ENCODE measurements around the gene ATP5IF1. TPM values are rescaled to one million over a fixed set of nuclear protein-coding genes. Genes with fewer than 3 reads are reported as not detected.

ATP5IF1 gene
- total and polyA plus RNA-seq, 9 of the 15 experiments (the other 6 are each of a cell fraction or from before 2014, with no cell fraction given): 292 to 1,422 (median 388) TPM

DNA sequence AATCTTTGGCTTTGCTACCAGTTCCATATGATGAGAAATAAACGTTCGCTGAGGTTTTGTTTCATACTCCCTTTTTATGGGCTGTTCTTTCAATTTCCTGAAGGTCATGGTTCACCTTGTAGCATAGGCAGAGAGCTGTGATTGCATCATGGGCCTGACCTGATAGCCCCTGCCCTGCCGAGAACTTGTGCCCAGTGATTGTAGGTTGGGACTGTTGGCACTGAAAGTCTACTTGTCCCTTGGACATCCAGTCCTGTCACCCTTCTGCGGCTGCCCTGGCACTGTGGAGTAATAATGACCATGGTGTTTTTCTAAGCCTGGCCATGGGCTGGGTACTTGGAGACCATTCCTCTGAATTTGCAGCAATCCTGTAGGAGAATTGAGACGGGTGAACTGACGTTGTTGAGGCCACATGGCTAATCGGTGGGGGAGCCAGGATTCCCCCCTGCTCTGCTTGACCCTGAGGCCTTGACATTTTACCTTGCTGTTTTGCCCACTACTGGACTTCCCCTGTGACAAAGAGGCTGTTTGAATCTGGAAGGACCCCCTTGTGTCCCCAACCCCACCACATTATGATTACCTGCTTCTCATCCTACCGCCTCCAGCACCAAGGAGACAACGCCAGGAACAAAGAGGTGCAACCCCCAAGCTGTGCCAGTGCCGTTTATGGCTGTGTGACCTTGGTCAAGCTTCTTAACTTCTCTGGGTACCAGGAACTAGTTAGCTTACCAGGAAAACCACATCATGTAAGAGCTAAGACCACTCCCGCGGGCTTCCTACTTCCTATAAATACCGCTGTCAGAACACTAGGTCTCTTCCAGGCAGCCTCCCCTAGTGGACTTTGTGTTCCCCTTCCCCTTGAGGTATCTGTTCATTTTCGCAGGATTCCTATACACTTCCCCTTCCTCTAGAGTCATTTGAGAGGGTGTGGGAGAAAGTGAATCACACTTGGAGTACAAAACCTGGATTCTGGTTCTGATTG is 46.8 kb downstream of the ATP5IF1 start:
- Histone ChIP-seq H3K36me3 (ENCODE audit: control insufficient read depth, insufficient read depth, low read length) (peaks cover 48% of the 10 kb centered on the region), H3K27me3 (ENCODE audit: control insufficient read depth in 2 of 2, insufficient read depth in 2 of 2, low read length in 2 of 2) (no peaks in the 10 kb centered on the region), H3K79me2 (ENCODE audit: control insufficient read depth, insufficient read depth, low read length) (no peaks in the 10 kb centered on the region), H3K27ac (ENCODE audit: extremely low read depth, low read depth, low read length) (no peak overlapping the region), H2AFZ (ENCODE audit: low read depth, low read length) (no peak overlapping the region), H4K20me1 (replicated peaks; ENCODE audit: control insufficient read depth, insufficient read depth, low read length) (peaks cover 8% of the 10 kb centered on the region), H3K9ac (ENCODE audit: insufficient read depth in 1 of 2, low read depth in 2 of 2, low read length in 2 of 2) (no peak overlapping the region; a peak in 1 of 4 replicates), H3K9me3 (replicated peaks; ENCODE audit: control insufficient read depth, insufficient read depth, low read depth, low read length) (no peaks in the 10 kb centered on the region), H3K4me2 (ENCODE audit: insufficient read depth, low read length) (no peak overlapping the region), H3K4me1 (replicated peaks in 1 of 2; ENCODE audit: control insufficient read depth in 2 of 2, insufficient read depth in 2 of 2, low read length in 2 of 2) (peaks cover 11 to 17% of the 10 kb centered on the region in 2 experiments; a peak in 4 of 5 replicates), H3K9me1 (ENCODE audit: control insufficient read depth, insufficient read depth, low read length) (peaks cover 5% of the 10 kb centered on the region), H3K4me3 (no peak overlapping the region)
- ChIA-PET POLR2A (interaction anchor here (0.6 to 22.4 kb wide), 8 partner anchors 10 to 270 kb away, joined by 3 to 547 read pairs (median 5); partner anchors contain the start of gene SESN2), CTCF (ENCODE audit: low intra/inter-chr PET ratio) (no interaction called here)
- ATAC-seq: peak; percentile 49
- FAIRE-seq: no peak
- BruUV-seq (replicated peaks): no TSS peak
- in situ Hi-C loops (cut with MboI) (no loop called here), intact Hi-C loops (cut with micrococcal nuclease) (loop anchor here (1.0 kb wide), 1 partner anchor 34 kb away; no protein-coding TSS in a partner anchor)
- peak in 2 of 4 experiments; percentile 9 to 16 for DNase-seq (ENCODE audit: extremely low read depth in 1 of 4, low spot score in 3 of 4)
- WGBS (ENCODE audit: insufficient coverage, low coverage, missing lambda C conversion rate): 55% methylated on average over 14 of the region's 14 CpGs
- no peak for TF ChIP-seq ZNF239 (CRISPR knock-in tag; IDR thresholded peaks at IDR 0.05)
- TF ChIP-seq, protein P1, sequence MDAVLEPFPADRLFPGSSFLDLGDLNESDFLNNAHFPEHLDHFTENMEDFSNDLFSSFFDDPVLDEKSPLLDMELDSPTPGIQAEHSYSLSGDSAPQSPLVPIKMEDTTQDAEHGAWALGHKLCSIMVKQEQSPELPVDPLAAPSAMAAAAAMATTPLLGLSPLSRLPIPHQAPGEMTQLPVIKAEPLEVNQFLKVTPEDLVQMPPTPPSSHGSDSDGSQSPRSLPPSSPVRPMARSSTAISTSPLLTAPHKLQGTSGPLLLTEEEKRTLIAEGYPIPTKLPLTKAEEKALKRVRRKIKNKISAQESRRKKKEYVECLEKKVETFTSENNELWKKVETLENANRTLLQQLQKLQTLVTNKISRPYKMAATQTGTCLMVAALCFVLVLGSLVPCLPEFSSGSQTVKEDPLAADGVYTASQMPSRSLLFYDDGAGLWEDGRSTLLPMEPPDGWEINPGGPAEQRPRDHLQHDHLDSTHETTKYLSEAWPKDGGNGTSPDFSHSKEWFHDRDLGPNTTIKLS (IDR thresholded peaks at IDR 0.05; ENCODE audit: borderline replicate concordance, low read depth): no peak; the same call in 1 of the 2 replicates
- no peak for TF ChIP-seq TBL1XR1 (IDR thresholded peaks at IDR 0.05; ENCODE audit: low read length in 2 of 2)
- no peak for TF ChIP-seq ZSCAN32 (CRISPR knock-in tag; IDR thresholded peaks at IDR 0.05)
- TF ChIP-seq CCNT2 (IDR thresholded peaks at IDR 0.05; ENCODE audit: borderline replicate concordance, extremely low read depth, insufficient read length, low read depth, low read length): no peak
- TF ChIP-seq, protein P2, sequence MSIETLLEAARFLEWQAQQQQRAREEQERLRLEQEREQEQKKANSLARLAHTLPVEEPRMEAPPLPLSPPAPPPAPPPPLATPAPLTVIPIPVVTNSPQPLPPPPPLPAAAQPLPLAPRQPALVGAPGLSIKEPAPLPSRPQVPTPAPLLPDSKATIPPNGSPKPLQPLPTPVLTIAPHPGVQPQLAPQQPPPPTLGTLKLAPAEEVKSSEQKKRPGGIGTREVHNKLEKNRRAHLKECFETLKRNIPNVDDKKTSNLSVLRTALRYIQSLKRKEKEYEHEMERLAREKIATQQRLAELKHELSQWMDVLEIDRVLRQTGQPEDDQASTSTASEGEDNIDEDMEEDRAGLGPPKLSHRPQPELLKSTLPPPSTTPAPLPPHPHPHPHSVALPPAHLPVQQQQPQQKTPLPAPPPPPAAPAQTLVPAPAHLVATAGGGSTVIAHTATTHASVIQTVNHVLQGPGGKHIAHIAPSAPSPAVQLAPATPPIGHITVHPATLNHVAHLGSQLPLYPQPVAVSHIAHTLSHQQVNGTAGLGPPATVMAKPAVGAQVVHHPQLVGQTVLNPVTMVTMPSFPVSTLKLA (conservative IDR thresholded peaks at IDR 0.05): no peak
- no peak for TF ChIP-seq ZNF79 (CRISPR knock-in tag; IDR thresholded peaks at IDR 0.05; ENCODE audit: low read depth)
- no peak for TF ChIP-seq PHF20 (IDR thresholded peaks at IDR 0.05; ENCODE audit: partially characterized antibody)
- TF ChIP-seq SAFB2 (IDR thresholded peaks at IDR 0.05; ENCODE audit: borderline replicate concordance, low read depth, low read length, severe bottlenecking): no peak
- TF ChIP-seq TCFL5 (CRISPR knock-in tag; conservative IDR thresholded peaks at IDR 0.05): no peak
- no peak for TF ChIP-seq SRSF1 (IDR thresholded peaks at IDR 0.05; ENCODE audit: low read depth, low read length)
- peak; percentile 27; the same call in 1 of the 2 replicates for TF ChIP-seq POLR2A (conservative IDR thresholded peaks at IDR 0.05)
- no peak for TF ChIP-seq ZBED1 (IDR thresholded peaks at IDR 0.05)
- no peak for TF ChIP-seq RBBP5 (IDR thresholded peaks at IDR 0.05; ENCODE audit: borderline replicate concordance, insufficient read depth, low read length, poor library complexity, severe bottlenecking)
- TF ChIP-seq CEBPG (CRISPR knock-in tag; IDR thresholded peaks at IDR 0.05): peak; percentile 37; the same call in 1 of the 2 replicates
- peak; percentile 57 to 85 for TF ChIP-seq CEBPG (tag; conservative IDR thresholded peaks at IDR 0.05 in 1 of 2, IDR thresholded peaks at IDR 0.05 in 1 of 2)
- TF ChIP-seq PTBP1 (IDR thresholded peaks at IDR 0.05; ENCODE audit: low read depth, low read length): no peak
- 0 out of 2 replicates have a peak, but pooled peaks have one; percentile 7 for TF ChIP-seq CTBP1 (IDR thresholded peaks at IDR 0.05; ENCODE audit: borderline replicate concordance)
- no peak for TF ChIP-seq ZBTB8A (IDR thresholded peaks at IDR 0.05; ENCODE audit: partially characterized antibody)

Data from K562 (cell line).